ENCODE results near the gene ANAPC7.
"Not testable (repeated sequence)": the region's sequence is repeated elsewhere in the genome, so short reads cannot be mapped to it uniquely, and the experiment has no call there.

ANAPC7 gene

DNA sequence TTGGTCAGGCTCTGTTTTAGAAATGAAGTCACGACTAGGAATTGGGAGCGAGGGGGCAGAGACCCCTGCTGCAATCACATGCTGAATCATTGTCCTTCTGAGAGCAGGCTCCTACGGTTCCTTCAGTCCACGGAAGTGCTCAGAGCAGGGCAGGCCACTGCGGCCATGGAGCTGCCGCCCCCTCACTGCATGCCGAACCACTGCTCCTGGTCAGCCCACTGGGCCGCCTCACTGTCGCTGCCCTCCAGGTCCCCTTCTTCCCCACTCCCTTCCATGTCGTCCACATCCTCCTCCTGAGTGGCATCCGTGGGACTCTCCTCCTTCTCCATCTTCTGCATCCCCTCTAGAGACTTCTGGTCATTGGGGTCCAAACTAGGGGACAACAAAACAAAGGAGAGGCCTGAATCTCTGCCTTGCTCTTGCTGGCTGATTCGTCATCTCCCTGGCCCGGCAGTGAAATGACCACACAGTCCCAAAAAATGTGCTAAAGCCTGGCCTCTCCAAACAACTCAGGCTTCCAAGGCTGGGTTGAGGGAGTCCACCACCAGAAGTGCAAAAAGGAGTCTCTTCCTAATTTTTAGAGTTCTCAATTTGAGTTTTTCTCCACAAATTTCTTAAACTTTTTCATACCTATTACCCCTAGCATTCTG lies 29.4 kb downstream of the ANAPC7 start:
- DNase-seq (ENCODE audit: low read depth) = no peak

GRCh38 chr12:110373425-110373824 lies 30.1 kb downstream of the ANAPC7 start:
- DNase-seq (ENCODE audit: low read depth) = no peak

GRCh38 chr12:110373025-110373424 lies 30.5 kb downstream of the ANAPC7 start:
- no peak for DNase-seq (ENCODE audit: low read depth)

- no peak for DNase-seq (ENCODE audit: low read depth)
Measured at GRCh38 chr12:110372056-110372425, 31.5 kb downstream of the ANAPC7 start.

DNA sequence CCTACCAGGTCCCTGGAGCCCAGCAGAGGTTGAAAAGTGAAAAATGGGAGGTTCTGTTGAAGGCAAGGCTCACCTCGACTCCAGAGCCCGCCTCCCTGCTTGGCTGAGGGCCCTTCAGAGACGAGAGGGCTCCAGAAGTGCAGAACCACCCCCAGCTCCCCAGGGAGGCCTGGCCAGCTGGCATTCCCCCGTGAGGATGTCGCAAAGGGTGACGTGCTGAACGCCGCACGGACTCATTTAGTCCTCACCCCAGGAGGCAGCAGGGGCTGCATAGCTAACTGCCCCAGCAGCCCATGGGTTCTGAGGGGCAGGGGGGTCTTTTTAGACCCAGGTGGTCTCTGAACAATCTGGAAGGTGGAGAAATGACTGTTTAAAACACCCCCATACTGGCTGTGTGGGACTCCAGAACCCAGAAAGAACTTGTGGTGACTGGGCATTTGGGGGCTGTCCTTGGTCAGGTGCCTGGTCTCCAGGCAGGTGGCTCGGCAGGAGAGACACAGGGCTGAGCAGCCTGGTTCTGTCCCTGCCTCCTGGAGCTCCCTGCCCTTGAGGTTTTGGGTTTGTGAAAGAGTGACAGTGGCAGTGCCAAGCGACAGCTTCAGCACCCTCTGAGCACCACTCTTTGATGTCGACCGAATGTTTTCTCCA lies 32.0 kb downstream of the ANAPC7 start:
- no peak for DNase-seq (ENCODE audit: low read depth)

DNA sequence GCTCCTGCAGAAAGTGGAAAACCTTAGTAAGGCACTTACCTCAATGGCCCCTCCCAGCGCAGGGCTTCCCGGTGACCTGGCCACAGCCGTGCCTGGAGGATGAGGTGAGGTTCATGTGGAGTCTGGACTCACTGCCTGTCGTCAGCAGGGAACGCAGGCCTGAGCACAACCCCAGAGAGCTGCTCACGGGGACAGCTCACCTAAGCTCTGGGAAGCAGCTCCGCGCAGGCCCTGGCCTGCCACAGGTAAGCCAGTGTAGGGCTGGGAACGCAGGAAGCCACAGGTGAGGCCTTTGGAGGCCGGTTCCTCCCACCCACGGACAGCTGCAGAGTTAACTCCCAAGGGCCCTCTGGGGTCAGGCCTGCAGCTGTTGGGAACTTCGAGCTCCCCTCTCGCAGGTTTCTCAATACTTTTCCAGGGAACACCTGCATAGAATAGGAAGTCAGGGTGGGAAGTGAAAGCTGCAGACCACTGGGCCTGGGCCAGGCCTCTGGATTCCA lies 32.7 kb downstream of the ANAPC7 start:
- DNase-seq (ENCODE audit: low read depth) = no peak

DNA sequence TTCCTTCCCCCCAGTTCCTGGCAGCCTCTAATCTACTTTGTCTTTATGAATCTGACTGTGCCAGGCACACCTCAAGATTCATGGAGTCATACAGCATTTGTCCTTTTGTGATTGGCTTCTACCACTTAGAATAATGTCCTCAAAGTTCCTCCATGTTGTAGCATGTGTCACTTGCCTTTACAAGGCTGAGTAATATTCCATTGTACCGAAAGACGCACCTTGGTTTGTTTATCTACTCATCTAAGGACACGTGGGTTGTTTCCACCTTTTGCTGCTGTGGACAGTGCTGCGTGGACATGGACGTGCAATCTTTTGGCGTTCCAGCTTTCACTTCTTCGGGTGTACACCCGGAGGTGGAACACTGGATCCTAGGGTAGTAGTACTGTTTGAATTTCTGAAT lies 33.5 kb downstream of the ANAPC7 start:
- DNase-seq (ENCODE audit: low read depth) = no peak

DNA sequence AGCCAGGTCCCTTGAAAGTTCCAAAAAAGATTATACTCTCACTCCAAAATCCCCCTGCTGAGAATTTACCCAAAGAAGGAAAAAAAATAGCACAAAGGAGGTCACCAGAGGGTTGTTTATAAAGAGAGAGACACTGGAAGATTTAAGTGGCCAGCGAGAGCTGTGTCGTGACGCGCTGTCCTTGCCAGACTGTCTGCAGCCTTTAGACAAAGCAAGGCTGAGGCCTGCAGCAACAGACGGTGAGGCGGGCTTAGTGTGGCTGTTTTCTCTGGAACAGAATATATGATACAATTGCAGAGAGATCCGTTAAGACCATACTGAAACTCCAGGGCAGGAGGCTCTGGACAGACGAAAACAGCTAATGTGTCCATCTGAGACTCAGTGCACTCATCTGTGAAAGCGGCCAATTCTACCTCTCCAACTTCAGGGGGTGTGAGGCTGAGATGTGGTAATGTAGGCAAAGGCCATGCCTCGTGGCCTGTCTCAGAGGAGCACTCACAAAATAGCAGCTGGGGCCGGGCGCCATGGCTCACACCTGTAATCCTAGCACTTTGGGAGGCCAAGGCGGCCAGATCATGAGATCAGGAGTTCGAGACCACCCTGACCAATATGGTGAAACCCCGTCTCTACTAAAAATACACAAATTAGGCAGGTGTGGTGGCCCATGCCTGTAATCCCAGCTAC lies 36.2 kb downstream of the ANAPC7 start:
- DNase-seq (ENCODE audit: low read depth) = no peak

- no peak for DNase-seq (ENCODE audit: low read depth)
Measured at GRCh38 chr12:110366321-110367142, 37.0 kb downstream of the ANAPC7 start.

DNA sequence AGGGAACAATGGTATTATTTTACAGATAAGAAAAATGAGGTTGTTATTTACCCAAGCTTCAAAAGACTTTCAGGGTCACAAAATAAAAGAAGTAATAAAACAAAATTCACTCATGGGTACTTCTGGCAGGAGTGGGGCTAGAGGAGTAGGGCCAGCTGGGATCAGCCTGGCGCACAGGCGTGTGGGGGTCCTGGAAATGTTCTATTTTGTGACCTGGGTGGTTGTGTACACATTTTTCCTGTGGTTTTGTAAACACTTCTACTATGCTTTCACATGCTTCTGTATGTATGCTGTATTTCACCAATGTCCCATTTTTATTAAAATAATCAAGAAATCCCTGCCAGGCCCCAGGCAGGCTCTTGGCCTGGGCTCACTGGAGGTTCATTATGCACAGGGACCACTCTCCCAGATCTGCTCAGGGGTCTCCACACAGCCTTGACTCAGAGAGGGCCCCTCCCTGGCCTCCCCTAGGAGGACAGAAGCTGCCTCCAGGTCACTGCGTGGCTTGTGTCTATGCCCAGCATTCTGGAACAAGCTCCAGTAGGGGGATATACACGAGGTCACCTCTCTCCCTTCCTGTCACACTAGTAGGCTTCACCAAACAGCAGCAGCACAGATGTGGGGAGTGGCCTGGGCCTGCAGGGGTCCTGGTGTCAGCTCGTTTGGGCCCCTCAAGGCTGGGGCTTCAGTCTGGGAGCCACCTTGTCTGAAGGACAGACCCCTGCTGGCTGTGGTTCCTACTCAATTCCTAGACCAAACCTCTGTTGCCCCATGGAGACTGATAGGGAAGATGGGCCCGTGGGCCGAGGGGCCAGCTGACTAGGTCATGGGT lies 37.8 kb downstream of the ANAPC7 start:
- DNase-seq (ENCODE audit: low read depth) = no peak

DNA sequence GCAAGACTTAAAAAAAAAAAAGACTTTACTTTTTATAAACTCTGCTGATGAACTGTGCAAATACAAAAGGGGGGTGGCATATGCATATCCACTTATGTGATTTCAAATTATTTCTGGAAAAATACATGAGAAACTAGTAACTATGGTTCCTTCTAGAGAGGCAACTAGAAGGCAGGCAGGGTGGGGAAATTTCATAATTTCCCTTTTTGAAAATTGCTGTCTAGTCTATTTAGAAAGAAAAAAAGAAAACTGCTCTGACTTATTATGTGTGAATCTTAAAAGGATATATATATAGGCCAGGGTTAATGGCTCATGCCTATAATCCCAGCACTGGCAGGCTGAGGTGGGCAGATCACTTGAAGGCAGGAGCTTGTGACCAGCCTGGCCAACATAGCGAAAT lies 42.3 kb downstream of the ANAPC7 start:
- DNase-seq (ENCODE audit: low read depth) = no peak

GRCh38 chr12:110358384-110359097 lies 45.0 kb downstream of the ANAPC7 start:
- DNase-seq (ENCODE audit: low read depth) = not testable (repeated sequence)

- DNase-seq (ENCODE audit: low read depth) = no peak
Measured at GRCh38 chr12:110355073-110355472, 48.4 kb downstream of the ANAPC7 start.

DNA sequence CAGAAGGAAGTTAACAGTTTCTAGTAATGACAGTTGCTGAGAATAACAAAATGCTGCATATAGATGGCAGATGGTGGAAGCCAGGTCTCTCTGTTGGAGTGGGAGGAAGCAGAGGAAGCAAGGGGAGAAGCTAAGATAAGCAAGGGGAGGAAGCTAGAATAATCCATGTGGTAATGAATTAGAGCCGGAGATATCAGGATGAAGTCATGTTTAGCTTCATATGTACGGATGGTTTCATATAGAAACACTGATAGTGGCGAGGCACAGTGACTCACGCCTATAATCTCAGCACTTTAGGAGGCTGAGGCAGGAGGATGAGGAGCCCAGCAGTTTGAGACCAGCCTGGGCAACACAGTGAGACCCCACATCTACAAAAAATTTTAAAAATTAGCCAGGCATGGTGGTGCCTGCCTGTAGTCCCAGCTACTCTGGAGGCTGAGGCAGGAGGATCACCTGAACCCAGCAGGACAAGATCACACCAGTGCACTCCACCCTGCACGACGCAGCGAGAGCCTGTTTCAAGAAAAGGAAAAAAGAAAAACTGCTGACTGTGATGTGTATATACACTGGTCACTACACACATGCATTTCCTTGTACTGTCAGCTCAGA lies 49.2 kb downstream of the ANAPC7 start:
- no peak for DNase-seq (ENCODE audit: low read depth)

DNA sequence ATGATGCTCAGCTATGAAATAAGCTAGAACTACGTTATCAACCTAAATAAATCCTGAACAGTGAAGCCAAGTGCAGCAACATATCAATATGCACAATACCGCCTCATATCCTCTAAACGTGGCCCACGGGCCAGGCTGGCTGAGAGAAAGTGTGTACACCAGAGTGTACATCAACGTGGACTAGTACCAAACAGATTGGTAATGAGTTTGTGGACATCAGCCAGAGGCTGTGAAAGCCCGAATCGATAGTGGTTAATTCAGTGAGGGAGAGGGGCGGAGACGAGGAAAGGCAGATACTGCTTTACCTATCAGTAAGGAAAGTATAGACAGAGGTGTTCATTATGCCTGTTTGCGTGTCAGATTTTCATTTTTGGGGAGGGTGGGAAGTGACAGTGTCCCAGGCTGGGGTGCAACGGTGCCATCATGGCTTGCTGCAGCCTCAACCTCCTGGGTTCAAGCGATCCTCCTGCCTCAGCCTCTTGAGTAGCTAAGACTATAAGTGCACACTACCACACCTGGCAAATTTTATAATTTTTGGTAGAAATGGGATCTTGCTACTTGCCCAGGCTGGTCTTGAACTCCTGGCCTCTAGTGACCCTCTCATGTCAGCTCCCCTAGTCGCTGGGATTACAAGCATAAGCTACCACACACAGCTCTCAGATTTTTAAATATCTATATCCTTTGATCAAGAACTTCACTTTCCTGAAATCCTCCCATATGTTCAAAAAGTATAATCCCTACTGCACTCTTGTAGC lies 50.1 kb downstream of the ANAPC7 start:
- DNase-seq (ENCODE audit: low read depth) = no peak

DNA sequence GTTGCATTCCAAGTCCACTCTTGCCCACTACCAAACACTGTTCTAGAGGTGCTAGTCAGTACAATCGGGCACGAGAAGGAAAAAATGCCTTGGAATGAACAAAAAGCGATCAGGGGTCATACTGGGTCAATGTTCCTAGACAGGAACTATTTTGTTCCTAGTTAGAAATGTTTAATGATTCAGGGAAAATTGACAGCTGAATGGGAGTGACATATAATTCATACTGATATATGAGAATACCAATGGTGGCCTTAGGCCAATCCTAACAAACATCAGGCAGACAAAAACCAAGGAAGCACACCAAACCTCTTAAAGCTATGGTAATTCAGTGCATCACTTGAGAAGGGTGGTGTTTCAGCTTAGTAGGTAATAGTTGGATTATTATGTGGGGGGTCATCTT lies 51.1 kb downstream of the ANAPC7 start:
- no peak for DNase-seq (ENCODE audit: low read depth)

- DNase-seq (ENCODE audit: low read depth) = no peak
Measured at GRCh38 chr12:110351119-110351518, 52.4 kb downstream of the ANAPC7 start.

GRCh38 chr12:110349514-110350151 lies 53.9 kb downstream of the ANAPC7 start:
- no peak for DNase-seq (ENCODE audit: low read depth)

DNA sequence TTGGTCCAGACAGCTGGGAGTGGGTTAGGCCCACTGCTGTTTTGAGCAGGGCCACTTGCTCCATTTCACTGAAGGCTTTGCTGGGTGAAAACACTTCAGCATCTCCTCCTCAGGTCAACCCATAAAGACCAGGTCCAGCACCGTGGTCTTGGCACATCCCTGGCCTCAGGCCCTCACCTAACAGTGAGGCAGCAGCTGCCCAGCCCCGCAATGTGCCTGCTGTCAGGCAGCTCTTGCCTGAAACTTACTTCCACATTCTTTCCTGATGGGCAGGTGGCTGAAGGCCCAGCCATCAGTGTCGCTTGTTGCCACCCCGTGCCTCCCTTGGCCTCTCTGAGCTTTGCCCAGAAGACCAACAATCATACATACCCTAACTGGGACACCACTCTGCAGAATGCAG lies 54.4 kb downstream of the ANAPC7 start:
- DNase-seq (ENCODE audit: low read depth) = no peak
